Activated T-cell treated with anti-CD3 and anti-CD28 coated beads for 24 hours (primary cell): ENCODE measurements around the gene RHCG.

Experiments used
- DNase-seq: peaks from one replicate; pipeline ENCODE4 v3.0.0-alpha.2; 2020; ENCODE audit warnings: low read depth

The RHCG gene

DNA sequence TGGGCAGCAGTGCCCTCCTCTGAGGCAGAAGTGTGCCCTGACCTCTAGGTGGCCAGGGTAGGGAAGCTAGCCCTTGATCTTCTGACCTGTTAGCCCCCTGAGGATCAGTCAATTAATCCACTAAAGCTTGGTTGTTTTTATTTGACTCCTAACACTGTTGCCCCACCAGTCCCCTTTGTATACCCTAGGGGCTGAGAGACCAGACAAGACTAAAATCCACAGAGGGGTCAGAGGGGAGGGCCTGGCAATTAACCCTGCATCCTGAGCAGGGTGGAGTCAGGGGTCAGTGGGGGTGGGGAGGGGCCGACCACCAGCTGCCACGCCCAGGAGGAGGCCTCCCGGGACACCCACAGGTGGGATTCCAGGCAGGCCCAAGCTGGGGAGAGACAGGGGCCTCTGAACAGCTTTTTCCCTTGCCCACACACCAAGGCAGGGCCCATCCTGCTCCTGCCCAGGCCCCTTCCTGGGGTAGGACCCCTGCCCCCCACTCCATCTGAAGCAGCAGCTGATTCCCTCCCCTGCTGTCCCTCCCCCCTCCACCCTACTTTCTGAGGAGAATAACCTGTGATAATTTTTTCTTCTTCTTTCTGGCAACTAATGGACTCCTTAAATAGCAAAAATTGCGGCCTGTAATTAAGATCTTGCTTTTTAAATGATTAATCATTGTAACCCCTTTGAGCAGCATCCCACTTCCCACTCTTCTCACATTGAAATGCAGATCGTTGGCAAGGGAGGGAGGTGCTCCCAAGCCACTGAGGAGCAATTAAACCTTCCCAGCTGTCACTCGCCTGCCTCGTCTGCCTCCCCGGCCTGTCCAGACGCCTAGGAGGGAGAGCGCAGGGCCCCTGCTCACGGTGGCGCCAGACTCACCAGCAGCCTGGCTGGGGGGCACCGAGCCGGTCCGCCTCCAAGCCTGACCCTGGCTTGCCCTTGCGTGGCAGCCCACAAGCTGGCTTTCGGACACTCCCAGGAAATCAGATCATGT is 51.9 kb downstream of the RHCG start:
- DNase-seq: no peak

- no peak for DNase-seq
Observed at GRCh38 chr15:89443581-89443980, 52.8 kb downstream of the RHCG start.

GRCh38 chr15:89442671-89443307 is 53.6 kb downstream of the RHCG start:
- peak; percentile 21 for DNase-seq

DNA sequence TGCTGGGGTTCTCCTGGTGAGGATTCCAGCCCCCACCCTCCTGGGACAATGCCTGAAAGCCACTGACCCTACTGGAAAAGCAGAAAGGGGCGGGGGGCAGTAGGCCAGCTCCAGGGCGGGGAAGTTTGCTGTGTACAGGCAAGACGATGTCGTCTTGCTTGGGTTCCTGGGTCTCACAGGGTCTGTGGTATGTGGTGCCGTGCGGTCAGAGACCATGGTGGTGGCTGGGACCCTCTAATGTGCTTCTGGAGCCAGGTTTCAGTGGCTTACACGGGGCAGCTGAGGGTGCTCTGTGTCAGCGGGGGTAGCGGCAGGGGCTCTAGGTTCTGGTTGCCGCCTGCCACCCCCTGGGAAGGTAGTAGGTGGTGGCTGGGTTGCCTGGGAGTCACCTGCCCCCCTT is 54.2 kb downstream of the RHCG start:
- no peak for DNase-seq

- DNase-seq: no peak
Observed at GRCh38 chr15:89441295-89441812, 55.0 kb downstream of the RHCG start.

DNA sequence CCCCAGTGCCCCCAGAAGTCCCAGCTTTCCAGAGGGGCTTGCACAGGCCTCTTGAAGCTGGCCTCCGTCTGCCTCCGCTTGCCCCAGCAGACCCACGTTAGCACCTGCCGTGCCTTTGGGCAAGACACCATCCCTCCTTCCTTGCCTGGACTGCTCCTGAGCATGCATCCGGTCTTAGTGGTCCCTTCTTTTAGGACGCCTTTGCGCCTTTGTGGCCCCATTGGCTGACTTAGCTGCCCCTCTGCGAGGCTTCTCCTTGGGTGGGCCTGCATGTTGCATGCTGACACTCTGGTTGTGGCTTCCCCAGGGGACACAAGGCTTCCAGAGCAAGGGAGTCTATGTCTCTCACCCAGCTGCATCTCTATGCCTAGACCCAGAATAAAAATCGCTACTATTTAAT is 56.6 kb downstream of the RHCG start:
- DNase-seq: no peak

- DNase-seq: no peak
Observed at GRCh38 chr15:89436560-89437311, 59.6 kb downstream of the RHCG start.

- DNase-seq: no peak
Observed at GRCh38 chr15:89435362-89435761, 61.0 kb downstream of the RHCG start.

GRCh38 chr15:89433686-89434085 is 62.7 kb downstream of the RHCG start:
- no peak for DNase-seq

DNA sequence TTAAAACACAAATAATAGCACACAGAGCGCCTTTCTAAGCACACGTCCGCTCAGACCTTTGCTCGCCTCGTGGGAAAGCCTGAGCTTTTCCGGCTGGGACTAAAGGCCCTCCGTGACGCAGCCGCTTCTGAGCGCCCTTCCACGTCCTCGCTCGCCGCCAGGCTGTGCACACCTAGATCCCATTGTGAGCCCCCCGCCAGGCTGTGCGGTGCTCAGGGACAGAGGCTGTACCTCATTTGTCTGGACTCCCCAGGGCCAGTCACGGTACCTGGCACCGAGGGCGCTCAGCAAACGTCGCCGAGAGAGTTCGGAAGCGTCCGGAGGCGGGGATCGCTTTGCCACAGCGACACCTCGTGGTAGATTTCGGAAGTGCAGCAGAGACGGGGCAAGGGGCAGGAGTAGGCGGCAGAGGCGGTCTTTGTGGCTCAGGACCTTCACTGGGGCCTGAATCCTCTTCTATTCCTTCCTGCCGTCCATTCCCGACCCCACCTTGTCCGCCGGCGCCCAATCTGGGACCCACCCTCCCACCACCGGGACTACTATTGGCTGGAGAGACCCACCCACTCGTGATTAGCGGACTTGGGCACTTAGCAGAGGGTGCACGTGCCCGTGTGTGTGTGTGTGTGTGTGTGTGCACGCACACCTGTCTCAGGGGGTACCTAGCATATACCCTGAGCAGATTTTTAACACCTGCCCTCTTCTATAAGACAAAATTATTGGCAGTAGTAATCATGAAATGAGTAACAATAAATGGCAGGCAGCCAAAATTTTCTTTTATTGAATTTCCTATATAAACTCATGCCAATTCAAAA is 65.6 kb downstream of the RHCG start:
- DNase-seq: peak; percentile 88

- no peak for DNase-seq
Observed at GRCh38 chr15:89429986-89430385, 66.4 kb downstream of the RHCG start.

DNA sequence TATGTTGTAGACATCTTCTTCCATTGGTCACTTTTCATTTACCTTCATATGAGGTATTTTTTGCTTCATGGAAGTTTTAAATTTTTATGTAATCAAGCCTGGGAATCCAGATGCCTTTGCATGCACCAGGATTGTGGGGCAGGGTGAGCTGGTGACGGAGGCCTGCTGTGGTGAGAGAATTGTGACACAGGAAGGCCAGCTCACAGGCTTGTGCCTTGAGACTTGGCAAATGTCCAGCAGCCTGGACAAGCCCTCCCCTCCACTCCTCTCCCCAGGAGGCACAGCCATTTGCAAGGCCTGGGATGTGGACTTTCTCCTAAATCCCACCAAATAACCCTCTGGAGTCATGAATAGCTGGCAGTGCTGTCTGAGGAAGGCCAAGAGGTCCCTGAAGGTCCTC is 67.4 kb downstream of the RHCG start:
- DNase-seq: no peak

DNA sequence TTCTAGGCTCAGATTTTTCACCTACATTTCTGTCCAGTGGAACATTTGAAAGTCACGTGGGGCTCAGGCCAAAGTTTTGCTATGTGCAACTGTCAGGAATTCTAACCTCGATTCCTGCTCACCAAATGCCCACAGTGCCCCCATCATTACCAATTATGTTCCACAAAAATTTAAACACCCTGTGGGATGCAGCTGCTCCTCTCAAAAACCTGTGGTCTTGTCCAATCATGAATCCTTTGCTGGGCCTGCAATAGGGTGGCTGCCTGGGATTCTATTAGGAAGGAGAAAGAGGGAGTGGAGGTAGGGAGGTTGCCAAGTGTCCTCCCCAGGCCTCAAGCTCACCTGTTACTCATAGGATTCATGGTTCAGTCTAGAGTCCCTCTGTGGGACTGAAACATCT is 68.1 kb downstream of the RHCG start:
- no peak for DNase-seq

- DNase-seq: no peak
Observed at GRCh38 chr15:89426500-89426899, 69.9 kb downstream of the RHCG start.

DNA sequence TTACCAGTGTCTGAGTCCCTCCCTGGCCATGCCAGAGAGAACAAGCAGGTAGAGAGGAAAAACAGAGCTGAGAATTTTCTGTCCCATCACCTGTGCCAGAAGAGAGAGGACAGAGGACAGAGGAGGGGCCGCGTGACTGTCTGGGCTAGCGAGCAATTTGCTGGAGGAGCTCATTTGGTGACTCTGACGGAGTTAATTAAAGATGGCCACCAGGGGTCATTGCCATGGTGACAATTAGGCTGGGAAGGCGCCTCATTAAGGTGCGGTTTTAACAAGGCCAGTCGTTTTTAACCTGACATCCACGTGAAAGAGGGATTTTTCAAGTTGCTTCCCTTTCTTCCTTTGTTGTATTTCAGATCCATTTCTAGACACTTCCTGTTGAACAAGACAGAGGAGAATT is 72.4 kb downstream of the RHCG start:
- no peak for DNase-seq
